ENCODE results near the gene LBR.

LBR gene

DNA sequence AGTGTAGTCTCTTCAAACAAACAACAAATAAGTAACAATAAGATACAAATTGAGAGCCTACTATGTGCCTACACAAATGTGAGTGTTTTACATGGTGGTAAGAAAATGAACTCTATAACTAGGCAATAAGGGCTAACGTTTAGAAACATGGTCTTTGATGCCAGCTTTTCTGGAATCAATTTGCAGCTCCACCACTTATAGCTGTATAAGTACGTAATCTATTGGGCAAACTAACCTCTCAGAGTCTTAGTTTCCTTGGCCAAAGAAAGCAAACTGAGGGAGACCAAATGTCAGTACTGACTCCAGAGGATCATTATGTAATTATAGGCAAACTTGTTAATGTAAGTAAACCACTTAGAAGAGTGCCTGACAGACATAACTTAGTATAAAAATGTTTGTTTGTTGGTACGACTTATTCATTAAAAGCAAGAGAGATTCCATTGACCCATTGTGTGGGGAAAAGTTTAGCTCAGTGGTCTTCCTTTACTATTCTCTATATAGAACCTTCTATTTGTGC is 59.7 kb downstream of the LBR start:
- intact Hi-C loops (cut with DNase I; ENCODE audit: low total_unique reads): no loop called here
- Histone ChIP-seq H3K27me3 (no peaks in the 10 kb centered on the region), H3K4me3 (no peak overlapping the region), H3K9me3 (no peaks in the 10 kb centered on the region), H3K4me1 (no peaks in the 10 kb centered on the region), H3K36me3 (no peaks in the 10 kb centered on the region), H3K27ac (no peak overlapping the region)
- DNase-seq: no peak
- TF ChIP-seq, protein P1, sequence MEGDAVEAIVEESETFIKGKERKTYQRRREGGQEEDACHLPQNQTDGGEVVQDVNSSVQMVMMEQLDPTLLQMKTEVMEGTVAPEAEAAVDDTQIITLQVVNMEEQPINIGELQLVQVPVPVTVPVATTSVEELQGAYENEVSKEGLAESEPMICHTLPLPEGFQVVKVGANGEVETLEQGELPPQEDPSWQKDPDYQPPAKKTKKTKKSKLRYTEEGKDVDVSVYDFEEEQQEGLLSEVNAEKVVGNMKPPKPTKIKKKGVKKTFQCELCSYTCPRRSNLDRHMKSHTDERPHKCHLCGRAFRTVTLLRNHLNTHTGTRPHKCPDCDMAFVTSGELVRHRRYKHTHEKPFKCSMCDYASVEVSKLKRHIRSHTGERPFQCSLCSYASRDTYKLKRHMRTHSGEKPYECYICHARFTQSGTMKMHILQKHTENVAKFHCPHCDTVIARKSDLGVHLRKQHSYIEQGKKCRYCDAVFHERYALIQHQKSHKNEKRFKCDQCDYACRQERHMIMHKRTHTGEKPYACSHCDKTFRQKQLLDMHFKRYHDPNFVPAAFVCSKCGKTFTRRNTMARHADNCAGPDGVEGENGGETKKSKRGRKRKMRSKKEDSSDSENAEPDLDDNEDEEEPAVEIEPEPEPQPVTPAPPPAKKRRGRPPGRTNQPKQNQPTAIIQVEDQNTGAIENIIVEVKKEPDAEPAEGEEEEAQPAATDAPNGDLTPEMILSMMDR (IDR thresholded peaks at IDR 0.05): no peak

DNA sequence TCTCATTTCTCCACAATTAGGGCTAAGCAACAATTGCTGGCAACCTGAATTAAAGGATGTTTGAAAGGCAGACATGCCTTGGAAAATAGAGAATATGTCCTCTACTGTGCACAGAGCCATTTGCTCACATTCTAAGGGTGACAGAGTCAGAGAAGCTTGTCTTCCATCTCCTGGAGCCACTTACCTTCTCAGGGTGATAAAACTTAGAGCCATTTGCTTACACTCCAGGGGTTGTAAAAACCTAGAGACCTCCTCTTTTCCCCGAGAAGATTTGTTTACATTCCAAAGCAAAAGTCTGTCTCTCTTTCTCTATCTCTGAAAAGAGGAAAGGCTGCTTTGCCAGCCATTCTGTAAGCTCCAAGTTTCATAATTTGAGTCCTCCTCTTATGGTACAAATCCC is 61.3 kb downstream of the LBR start:
- Histone ChIP-seq H3K4me3 (no peak overlapping the region), H3K9me3 (no peaks in the 10 kb centered on the region), H3K27me3 (no peaks in the 10 kb centered on the region), H3K36me3 (no peaks in the 10 kb centered on the region), H3K4me1 (no peaks in the 10 kb centered on the region), H3K27ac (no peak overlapping the region)
- DNase-seq: no peak
- intact Hi-C loops (cut with DNase I; ENCODE audit: low total_unique reads): no loop called here
- TF ChIP-seq, protein P1 (IDR thresholded peaks at IDR 0.05): no peak

DNA sequence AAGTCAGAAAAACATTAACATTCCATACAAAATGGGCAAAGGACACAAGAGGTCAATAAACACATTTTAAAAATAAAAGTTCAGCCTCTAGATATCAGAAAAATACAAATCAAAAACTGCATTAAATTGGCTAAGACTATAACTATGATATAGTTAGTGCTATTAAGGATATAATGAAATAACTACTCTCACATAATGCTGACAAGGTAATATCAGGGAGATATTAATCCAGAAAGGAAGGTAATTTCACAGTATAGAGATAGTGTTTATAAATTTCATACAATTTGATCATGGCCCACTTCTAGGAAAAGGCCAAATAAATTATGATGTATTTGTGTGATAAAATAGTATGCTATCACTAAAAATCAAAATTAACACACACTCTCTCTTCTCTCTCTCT is 61.8 kb downstream of the LBR start:
- no peaks in the 10 kb centered on the region for H3K36me3 ChIP-seq
- DNase-seq: no peak
- H3K27ac ChIP-seq: no peak overlapping the region
- intact Hi-C loops (cut with DNase I; ENCODE audit: low total_unique reads): no loop called here
- no peaks in the 10 kb centered on the region for H3K9me3 ChIP-seq
- TF ChIP-seq, protein P1 (IDR thresholded peaks at IDR 0.05): no peak
- no peak overlapping the region for H3K4me3 ChIP-seq
- no peaks in the 10 kb centered on the region for H3K4me1 ChIP-seq
- H3K27me3 ChIP-seq: no peaks in the 10 kb centered on the region

DNA sequence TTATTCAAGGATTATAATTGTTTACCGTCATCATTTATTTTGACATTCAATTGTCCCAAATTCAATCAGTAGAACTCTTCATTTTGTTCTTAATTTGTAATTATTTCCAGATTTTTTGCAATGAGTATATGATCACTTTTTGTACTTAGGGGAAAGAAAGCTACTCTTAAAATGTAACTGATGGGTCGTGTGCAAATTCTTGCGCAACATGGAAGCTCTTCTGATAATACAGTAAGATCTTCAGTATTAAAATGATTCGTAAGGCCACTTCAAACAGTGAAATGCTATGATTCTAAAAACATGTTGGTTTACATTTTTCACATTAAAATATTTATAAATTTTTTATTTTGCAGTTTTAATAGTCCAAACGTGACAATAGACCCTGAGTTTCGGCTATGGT is 63.4 kb downstream of the LBR start:
- intact Hi-C loops (cut with DNase I; ENCODE audit: low total_unique reads): no loop called here
- no peak for DNase-seq
- no peak overlapping the region for H3K27ac ChIP-seq

DNA sequence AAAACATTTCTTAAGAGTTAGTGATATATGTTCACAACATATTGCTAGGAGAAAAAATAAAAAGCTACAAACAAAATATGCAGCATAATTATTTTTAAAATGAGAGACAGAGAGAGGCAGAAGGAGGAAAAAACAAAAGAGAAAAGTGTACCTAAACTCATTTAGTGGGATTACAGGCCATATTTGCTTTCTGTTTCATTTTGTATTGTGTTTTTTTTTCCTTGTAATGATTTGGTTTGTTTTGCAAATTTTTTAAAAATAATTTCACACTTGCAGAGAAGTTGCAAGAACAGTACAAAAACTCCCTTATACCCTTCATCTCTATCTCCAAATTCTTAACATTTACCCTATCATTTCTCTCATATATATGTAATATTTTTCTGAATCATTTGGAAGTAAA is 65.0 kb downstream of the LBR start:
- Histone ChIP-seq H3K4me1 (no peaks in the 10 kb centered on the region), H3K27ac (no peak overlapping the region), H3K27me3 (no peaks in the 10 kb centered on the region), H3K4me3 (no peak overlapping the region), H3K9me3 (no peaks in the 10 kb centered on the region), H3K36me3 (no peaks in the 10 kb centered on the region)
- intact Hi-C loops (cut with DNase I; ENCODE audit: low total_unique reads): no loop called here
- TF ChIP-seq, protein P1 (IDR thresholded peaks at IDR 0.05): no peak
- no peak for DNase-seq

More for the DNA sequence above, 63.4 kb downstream of the LBR start:
- no peaks in the 10 kb centered on the region for H3K4me1 ChIP-seq
- H3K36me3 ChIP-seq: no peaks in the 10 kb centered on the region
- no peaks in the 10 kb centered on the region for H3K9me3 ChIP-seq
- H3K4me3 ChIP-seq: no peak overlapping the region
- H3K27me3 ChIP-seq: no peaks in the 10 kb centered on the region
- TF ChIP-seq, protein P1 (IDR thresholded peaks at IDR 0.05): no peak

DNA sequence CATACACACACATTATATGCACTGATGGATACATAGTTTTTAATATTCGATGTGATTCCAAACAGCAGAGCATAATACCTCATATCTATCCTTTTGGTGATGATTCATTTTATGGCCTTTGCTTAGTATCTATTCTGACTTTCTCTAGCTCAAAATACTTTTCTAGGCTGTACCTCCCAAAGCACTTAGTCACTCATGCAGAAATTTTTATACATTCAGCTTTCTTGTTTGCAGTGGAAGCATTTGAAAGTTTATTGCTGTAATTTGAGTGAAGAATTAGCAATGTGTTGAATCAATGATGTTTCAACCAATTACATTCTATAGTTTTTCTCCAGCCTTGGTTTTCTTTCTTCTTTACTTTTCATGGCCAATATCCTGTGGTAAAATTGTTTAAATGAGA is 66.7 kb downstream of the LBR start:
- TF ChIP-seq, protein P1 (IDR thresholded peaks at IDR 0.05): no peak
- intact Hi-C loops (cut with DNase I; ENCODE audit: low total_unique reads): no loop called here

More for the DNA sequence above, 66.7 kb downstream of the LBR start:
- Histone ChIP-seq H3K4me1 (no peaks in the 10 kb centered on the region), H3K27me3 (no peaks in the 10 kb centered on the region), H3K4me3 (no peak overlapping the region), H3K27ac (no peak overlapping the region), H3K9me3 (no peaks in the 10 kb centered on the region), H3K36me3 (no peaks in the 10 kb centered on the region)
- DNase-seq: no peak

All from tibial artery (tissue), 4 donors.